ENCODE results near the gene HBM.

Gene HBM, protein sequence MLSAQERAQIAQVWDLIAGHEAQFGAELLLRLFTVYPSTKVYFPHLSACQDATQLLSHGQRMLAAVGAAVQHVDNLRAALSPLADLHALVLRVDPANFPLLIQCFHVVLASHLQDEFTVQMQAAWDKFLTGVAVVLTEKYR

DNA sequence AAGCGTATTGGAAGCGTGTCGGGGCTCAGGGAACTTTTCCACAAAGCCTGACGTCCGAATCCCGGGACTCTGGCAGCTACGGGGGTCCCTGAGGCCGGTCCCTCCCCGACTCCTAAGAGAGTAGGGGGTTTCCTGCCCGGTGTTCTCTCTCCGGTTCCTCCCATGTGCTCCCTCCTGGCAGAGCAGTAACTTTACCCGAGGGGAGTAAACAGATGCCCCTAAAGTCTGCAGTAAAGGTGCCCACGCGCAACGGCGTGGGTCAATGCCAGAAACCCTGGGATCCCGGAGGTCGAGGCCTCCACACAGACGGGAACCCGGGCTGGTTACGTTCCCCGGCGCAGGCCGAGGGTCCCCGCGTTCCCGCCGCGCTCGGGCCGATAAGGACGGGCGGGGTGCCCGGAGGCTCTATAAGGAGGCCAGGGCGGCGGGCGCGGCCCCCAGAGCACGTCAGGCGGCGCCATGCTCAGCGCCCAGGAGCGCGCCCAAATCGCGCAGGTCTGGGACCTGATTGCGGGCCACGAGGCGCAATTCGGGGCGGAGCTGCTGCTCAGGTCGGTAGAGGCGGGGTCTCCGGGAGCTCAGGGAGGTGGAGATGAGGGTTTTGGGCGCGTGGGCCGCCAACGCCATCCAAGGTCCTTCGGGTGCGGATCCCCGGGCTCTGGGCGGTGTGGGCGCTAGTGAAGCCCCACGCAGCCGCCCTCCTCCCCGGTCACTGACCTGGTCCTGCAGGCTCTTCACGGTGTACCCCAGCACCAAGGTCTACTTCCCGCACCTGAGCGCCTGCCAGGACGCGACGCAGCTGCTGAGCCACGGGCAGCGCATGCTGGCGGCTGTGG is at the start of gene HBM:
HBM (plus strand) TSS at position 440 of the 836 bp plus-strand sequence; CDS start at position 460, 20 bp downstream.
- H3K27ac Mint-ChIP-seq, result no peak within 1 kb of the TSS
- TF ChIP-seq, protein P1, sequence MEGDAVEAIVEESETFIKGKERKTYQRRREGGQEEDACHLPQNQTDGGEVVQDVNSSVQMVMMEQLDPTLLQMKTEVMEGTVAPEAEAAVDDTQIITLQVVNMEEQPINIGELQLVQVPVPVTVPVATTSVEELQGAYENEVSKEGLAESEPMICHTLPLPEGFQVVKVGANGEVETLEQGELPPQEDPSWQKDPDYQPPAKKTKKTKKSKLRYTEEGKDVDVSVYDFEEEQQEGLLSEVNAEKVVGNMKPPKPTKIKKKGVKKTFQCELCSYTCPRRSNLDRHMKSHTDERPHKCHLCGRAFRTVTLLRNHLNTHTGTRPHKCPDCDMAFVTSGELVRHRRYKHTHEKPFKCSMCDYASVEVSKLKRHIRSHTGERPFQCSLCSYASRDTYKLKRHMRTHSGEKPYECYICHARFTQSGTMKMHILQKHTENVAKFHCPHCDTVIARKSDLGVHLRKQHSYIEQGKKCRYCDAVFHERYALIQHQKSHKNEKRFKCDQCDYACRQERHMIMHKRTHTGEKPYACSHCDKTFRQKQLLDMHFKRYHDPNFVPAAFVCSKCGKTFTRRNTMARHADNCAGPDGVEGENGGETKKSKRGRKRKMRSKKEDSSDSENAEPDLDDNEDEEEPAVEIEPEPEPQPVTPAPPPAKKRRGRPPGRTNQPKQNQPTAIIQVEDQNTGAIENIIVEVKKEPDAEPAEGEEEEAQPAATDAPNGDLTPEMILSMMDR (IDR thresholded peaks at IDR 0.05), result no peak
- H3K4me1 Mint-ChIP-seq, result no peaks in the 10 kb centered on the region
- DNase-seq, result no peak
- H3K27me3 Mint-ChIP-seq (ENCODE audit: low read depth, poor library complexity), result peaks cover 91% of the 10 kb centered on the region
- no peaks in the 10 kb centered on the region for H3K36me3 Mint-ChIP-seq (ENCODE audit: low read depth)
- no peaks in the 10 kb centered on the region for H3K9me3 Mint-ChIP-seq
- H3K4me3 Mint-ChIP-seq, result peak within 1 kb of the TSS; percentile 20

DNA sequence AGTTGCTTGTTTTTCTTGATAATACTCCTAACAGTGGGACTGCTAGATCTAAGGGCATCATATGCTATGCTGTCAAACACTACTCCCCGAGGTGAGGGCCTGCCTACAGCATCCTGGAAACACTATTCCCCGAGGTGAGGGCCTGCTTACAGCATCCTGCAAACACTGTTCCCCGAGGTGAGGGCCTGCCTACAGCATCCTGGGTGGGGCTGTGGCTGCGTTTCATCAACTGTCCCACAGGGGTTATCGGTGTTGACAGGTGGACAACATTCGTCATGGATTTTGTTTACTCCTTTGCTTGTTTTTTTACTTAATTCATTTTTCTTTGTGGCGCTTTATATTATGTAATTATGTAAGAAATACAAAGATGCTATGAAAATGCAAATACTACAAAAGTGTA is 49.8 kb upstream of the HBM start:
- no peaks in the 10 kb centered on the region for H3K9me3 Mint-ChIP-seq
- H3K4me1 Mint-ChIP-seq, result peaks cover 12% of the 10 kb centered on the region
- TF ChIP-seq, protein P1 (IDR thresholded peaks at IDR 0.05), result no peak
- no peaks in the 10 kb centered on the region for H3K27me3 Mint-ChIP-seq (ENCODE audit: low read depth, poor library complexity)
- no peak for DNase-seq
- no peak overlapping the region for H3K4me3 Mint-ChIP-seq
- H3K27ac Mint-ChIP-seq, result no peak overlapping the region
- peaks cover 35% of the 10 kb centered on the region for H3K36me3 Mint-ChIP-seq (ENCODE audit: low read depth)

DNA sequence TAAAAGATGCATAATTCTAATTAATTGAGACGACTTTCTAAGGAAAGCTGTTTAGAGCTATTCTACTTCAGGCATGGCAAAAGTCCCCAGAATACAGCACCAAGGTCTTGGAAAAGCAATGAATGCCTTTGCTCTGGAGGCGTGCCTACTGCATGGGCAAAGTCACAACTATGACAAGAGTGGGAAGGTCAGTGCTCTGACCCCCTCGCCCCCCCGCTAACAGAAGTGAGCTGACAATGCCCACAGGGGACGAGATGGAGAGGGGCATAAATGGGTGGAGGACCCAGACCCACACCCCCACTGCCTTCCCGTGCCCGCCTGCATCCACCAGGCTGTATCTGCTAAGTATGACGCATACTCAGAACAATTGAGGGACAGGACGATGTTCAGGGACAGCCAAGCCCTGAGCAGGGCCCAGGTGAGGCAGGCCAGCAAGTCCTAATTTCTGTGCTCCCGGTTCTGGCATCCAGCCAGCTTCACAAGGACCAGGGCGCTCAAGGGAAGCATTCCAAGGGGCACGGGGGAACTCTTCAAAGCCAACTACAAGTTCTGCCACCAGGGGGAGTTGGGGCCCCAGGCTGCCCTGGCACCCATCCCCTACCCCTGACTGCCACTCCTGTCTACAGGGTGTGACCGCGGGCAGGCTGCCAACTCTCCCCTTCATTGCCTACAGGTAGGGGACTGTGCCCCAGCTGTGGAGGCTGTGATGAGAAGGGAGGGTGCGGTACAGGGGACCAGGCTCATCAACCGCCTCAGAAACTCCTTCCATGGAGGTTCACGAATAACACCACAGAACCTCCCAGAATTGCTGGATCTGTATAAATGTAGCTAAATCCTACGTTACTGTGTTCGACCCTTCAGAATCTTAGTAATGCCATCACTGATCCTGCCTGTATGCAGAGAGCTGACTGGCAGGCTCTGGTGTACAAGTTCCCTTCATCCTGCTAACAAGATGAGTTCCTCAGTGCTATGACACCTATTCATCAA is 48.1 kb upstream of the HBM start:
- TF ChIP-seq, protein P1 (IDR thresholded peaks at IDR 0.05), result peak; percentile 65
- peaks cover 23% of the 10 kb centered on the region for H3K36me3 Mint-ChIP-seq (ENCODE audit: low read depth)
- no peaks in the 10 kb centered on the region for H3K9me3 Mint-ChIP-seq
- no peak overlapping the region for H3K27ac Mint-ChIP-seq
- H3K4me1 Mint-ChIP-seq, result peaks cover 11% of the 10 kb centered on the region
- no peaks in the 10 kb centered on the region for H3K27me3 Mint-ChIP-seq (ENCODE audit: low read depth, poor library complexity)
- peak; percentile 76 for DNase-seq
- no peak overlapping the region for H3K4me3 Mint-ChIP-seq

DNA sequence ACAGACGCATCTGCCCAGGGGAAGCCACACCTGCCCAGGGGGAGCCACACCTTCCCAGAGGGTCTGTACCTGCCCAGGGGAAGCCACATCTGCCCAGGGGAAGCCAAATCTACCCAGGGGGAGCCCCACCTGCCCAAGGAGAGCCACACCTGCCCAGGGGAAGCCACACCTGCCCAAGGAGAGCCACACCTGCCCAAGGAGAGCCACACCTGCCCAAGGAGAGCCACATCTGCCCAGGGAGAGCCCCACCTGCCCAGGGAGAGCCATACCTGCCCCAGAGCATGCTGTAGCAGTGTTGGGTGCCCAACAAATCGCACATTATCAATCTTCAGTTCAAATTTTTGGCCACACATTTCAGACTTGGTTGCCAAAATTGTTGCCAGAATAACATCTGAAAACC is 46.9 kb upstream of the HBM start:
- Mint-ChIP-seq H3K27ac (no peak overlapping the region), H3K27me3 (ENCODE audit: low read depth, poor library complexity) (peaks cover 3% of the 10 kb centered on the region), H3K36me3 (ENCODE audit: low read depth) (peaks cover 18% of the 10 kb centered on the region), H3K4me1 (no peaks in the 10 kb centered on the region), H3K4me3 (no peak overlapping the region), H3K9me3 (no peaks in the 10 kb centered on the region)
- TF ChIP-seq, protein P1 (IDR thresholded peaks at IDR 0.05), result no peak
- DNase-seq, result no peak

DNA sequence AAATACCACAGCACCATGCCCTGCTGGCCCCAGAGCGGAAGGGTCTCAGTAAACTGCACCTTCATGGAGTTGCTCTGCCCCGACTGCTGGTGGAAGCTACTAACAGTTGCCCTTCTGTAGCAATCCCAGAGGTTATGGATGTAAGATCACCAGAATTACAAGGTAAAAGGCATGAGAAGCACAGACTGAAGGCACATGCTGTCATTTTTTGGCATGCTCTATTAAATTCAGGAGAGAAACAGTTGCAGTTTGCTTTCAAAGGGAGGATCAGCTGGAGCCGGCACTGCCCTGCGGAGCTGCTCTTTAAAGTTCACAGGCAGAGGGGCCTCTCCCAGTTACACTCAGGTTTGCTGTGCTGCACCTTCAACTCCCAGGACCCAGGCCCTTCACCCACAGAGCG is 46.5 kb upstream of the HBM start:
- DNase-seq, result no peak
- TF ChIP-seq, protein P1 (IDR thresholded peaks at IDR 0.05), result no peak
- H3K4me1 Mint-ChIP-seq, result no peaks in the 10 kb centered on the region
- H3K27me3 Mint-ChIP-seq (ENCODE audit: low read depth, poor library complexity), result peaks cover 3% of the 10 kb centered on the region
- no peaks in the 10 kb centered on the region for H3K9me3 Mint-ChIP-seq
- H3K36me3 Mint-ChIP-seq (ENCODE audit: low read depth), result peaks cover 14% of the 10 kb centered on the region
- no peak overlapping the region for H3K4me3 Mint-ChIP-seq
- no peak overlapping the region for H3K27ac Mint-ChIP-seq
